HG02610 (cell line): ENCODE results near the gene SPSB1.

Experiments
- ATAC-seq: cut with Tn5 transposase; IDR thresholded peaks from one replicate; pipeline ENCODE4 v1.9.1; 2021; ENCODE audit warnings: mild to moderate bottlenecking, moderate library complexity; ENCODE audit not compliant: unreplicated experiment

SPSB1 gene

GRCh38 chr1:9278585-9279153, 14.0 kb upstream of the SPSB1 start:
- no peak for ATAC-seq

DNA sequence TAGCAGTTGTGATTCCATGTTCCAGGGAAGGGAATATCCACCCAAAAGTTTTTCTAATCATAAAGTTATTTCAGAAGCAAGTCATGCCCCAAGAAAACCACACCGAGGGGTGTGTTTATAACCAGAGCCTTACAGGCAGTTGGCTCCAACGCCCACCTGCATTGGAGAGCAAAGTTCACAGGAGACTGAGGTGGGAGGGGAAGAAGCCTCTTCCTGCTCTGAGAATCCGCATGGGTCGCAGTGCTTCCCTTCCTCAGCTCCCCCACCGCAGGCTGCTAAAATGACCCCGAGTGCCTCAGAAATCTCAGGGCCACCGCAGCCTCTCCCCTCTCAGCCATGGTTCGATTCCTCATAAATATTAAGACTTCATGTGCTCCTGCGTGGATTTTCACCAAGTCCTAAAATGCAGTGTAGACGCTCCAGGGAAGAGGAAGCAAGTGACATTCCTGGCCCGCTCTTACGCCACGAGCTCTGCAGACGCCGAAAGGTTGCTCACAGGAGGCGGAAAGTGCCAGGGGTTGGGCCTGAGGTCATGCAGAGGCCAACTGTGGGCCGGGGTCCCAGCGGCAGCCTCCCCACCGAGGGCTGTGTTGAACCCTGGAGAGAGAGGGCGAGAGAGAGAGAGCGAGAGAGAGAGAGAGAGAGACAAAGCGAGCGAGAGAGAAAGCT, 13.4 kb upstream of the SPSB1 start:
- ATAC-seq = no peak

DNA sequence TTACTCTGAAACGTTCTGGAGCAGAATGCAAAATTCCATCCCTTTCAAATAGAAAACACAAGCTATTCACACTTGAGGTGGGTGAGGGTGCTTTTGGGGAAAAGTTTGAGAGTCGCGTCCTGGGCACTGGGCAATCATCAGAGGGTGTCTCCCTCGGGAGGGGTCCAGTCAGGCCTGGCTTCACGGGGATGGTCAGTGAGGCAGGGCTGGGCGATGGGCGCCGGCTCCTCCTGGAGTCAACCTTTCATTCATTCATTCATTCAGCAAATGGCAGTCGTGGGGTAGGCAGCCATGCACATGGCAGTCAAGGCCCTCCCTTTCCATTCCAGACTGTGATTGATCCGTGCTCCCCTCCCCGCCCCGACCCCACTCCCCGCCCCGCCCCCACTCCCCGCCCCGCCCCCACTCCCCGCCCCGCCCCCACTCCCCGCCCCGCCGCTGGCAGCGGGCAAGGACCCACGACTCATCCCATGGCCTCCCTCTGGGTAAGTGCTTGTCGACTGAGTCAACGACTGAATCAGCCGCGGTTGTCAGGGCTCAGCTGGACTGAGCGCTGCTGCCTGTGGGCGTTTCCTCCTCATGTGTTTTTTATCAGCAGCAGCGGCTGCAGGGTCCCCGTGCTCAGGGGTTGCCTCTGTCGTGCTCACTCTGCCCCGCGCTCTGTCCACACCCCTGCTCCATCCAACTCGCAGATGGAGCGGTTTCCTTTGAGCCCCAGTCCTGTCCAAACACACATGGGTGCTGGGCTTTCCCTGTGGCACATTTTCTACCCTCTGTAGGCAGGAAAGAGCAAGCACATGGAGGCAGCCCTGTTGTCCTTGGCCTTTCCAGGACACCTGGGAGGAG, 12.5 kb upstream of the SPSB1 start:
- no peak for ATAC-seq

GRCh38 chr1:9281071-9281827, 11.4 kb upstream of the SPSB1 start:
- no peak for ATAC-seq

DNA sequence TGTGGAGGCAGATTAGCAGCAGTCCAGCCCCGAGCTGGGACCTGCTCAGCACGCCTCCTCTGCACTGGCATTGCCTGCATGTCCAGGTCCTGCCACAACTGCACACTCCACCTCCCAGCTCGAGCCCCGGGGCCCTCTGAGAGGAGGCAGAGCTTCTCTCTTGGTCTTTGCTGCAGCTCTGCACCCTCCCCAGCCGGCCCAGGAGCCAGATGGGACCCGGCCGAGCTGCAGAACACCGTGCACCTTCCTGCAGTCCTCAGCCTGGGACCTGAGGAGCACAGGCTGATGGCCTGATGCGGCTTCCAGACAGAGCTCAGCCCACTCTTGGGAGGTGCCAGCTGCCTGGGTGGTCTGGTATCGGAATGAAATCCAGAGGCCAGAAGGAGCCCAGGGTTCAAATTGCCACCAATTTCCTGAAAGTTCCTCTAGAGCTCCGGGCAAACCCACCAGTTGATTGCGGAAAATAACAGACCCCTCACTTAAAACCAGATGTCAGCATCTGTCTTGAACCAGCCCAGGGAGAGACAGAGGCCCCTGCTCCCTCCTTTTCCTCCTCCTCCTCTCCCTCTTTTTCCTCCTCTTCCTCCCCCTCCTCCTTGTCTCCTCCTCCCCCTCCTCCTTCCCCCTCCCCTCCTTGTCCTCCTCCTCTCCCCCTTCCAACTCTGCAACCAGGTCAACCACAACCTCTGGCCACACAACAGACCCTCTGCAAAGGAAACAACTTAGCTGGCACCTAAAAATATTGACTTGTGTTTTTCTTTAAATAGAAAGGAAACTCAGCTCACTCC, 10.6 kb upstream of the SPSB1 start:
- no peak for ATAC-seq

GRCh38 chr1:9282696-9282955, 10.1 kb upstream of the SPSB1 start:
- no peak for ATAC-seq

- ATAC-seq = no peak
Measured at GRCh38 chr1:9284061-9284460, 8.6 kb upstream of the SPSB1 start.

DNA sequence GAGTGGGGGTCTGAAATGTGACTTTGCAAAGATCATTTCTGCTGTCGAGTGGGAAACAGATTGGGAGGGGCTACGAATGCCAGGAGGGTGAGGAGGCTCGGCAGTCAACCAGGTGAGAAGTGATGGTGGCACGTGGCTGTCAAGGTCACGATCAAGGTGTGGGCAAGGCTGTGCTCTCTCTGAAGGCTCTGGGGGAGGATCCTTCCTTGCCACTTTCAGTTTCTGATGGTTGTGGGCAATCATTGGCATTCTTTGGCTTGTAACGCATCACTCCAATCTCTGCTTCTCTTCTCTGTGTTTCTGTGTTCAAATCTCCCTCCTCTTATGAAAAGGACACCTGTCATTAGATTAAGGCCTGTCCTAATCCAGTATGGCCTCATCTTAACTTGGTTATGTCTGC, 6.1 kb upstream of the SPSB1 start:
- no peak for ATAC-seq

DNA sequence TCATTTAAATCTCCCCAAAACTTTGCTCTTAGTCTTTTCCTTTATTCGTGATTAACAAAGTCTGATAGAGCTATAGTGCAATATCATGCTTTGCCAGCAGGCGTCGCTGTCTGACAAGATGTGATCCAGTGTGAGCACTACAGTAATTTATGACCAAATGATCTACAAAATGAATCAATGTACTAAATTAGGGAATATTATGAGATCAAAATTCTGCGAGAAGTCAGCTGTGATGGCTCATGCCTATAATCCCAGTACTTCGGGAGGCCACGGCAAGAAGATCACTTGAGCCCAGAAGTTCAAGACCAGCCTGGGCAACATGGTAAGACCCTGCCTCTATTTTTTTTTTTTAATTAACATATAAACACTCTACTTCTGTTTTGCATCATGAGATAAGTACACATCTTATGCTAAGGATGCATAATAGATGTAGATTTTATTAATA, 3.6 kb upstream of the SPSB1 start:
- no peak for ATAC-seq

GRCh38 chr1:9289711-9290485, 2.8 kb upstream of the SPSB1 start:
- no peak for ATAC-seq

DNA sequence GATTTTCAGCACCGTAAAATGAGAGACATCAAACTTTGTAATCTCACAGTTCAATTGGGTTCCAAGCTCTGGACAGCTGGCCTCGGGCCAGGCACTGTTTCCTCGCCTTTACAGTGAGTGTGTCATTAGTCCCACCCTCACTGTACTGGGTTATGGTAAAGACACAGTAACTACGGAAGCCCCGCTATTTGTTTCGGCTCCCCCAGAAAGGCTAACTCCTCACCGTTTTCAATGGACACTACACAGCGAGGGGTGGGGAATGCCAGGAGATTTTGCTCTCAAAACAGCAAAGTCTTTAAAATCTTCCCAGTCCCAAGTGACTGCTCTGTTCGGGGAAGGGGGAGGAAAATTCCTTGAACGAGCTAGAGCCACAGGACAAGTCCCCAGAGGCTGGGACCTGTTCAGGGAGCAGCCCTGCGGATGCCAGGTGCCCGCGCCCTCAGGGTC, 757 bp upstream of the SPSB1 start:
- no peak for ATAC-seq

GRCh38 chr1:9293241-9293532, 493 bp downstream of the SPSB1 start:
- ATAC-seq = no peak

DNA sequence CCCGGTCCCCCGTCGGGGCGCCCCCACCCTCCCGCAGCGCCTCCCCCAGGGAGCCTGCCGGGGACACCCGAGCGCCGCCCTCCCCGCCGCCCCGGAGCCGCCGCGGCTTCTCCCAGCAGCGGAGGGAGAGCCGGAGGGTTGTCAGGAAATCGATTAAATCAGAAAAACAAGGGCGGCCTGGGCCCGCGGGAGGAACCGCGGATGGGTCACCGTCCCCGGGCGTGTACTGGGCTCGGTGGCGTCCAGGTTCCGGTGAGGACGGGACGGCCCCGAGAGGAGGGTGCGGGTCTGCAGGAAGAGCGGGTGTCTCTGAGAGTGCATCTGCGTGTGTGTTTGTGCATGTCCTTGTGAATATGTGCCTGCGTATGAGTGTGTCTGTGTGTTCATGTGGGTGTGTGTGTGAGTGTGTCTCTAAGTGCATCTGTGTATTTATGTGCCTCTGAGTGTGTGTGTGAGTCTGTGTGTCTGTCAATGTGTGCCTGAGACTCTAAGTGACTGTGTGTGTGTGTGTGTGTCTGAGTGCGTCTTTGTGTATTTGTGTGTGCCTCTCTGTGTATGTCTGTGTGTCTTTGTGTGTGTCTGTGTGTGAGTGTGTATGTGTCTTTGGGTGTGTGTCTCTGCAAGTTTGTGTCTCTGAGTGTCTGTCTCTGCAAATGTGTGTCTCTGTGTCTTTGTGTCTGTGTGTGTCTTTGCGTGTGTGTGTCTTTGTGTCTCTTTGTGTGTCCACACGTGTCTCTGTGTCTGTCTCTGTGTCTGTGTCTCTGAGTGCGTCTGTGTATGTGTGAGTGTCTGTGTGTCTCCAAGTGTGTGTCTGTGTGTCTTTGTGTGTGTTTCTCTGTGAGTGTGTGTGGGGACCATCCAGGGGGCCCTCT, 1.1 kb downstream of the SPSB1 start:
- no peak for ATAC-seq

GRCh38 chr1:9294405-9294773, 1.7 kb downstream of the SPSB1 start:
- ATAC-seq = no peak

- ATAC-seq = no peak
Measured at GRCh38 chr1:9294910-9295636, 2.4 kb downstream of the SPSB1 start.

DNA sequence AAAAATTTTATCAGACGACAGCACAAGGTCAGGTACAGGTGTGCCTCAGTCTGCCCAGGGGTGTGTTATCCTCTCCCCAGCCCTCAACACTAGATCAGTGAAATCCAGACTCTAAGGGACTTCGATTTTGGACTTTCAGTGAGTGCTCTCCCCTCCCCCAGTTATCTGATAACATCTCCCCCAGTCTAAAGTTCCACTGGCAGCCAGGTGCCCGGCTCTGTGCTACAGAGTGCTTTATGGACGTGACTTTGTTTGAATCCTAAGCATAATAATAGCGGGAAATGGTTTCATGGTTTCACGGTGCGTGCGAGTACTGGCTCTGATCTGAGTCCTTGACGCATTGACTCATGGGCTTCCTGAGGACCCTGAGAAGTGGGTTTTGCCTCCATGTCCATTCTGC, 3.2 kb downstream of the SPSB1 start:
- no peak for ATAC-seq

GRCh38 chr1:9296850-9297249, 4.2 kb downstream of the SPSB1 start:
- no peak for ATAC-seq

GRCh38 chr1:9297831-9298230, 5.1 kb downstream of the SPSB1 start:
- no peak for ATAC-seq

- ATAC-seq = no peak
Measured at GRCh38 chr1:9298282-9298681, 5.6 kb downstream of the SPSB1 start.
